ENCODE results near the gene ZDHHC14.
"Not testable (repeated sequence)": the region's sequence is repeated elsewhere in the genome, so short reads cannot be mapped to it uniquely, and the experiment has no call there.

The ZDHHC14 gene

GRCh38 chr6:157381631-157382621 is 936 bp downstream of the ZDHHC14 start:
- DNase-seq (ENCODE audit: low read depth in 2 of 2), result peak; percentile 30 to 66

DNA sequence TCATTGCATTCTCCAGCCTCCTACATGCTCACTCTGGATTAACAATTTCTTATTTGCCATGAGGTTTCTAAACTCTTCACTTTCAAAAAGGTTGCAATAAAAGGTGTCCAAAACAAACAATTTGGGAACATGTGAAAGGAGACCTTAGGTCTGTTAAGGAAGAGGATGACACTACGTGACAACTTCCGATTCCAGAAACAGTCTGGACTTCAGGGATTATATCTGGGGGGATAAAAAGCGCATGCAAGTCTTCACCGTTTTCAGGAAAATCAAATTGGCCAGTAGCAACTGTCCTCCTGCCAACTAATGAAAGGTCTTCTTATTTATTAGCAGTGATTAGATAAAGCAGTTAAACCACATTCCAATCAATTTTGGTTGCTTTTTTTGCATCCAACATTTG is 1.8 kb downstream of the ZDHHC14 start:
- no peak for DNase-seq (ENCODE audit: low read depth in 2 of 2)

- DNase-seq (ENCODE audit: low read depth in 2 of 2), result no peak
These were observed 2.5 kb downstream of the ZDHHC14 start for GRCh38 chr6:157383471-157383870.

- not testable (repeated sequence) for DNase-seq (ENCODE audit: low read depth in 2 of 2)
These were observed 4.0 kb downstream of the ZDHHC14 start for GRCh38 chr6:157384962-157385361.

DNA sequence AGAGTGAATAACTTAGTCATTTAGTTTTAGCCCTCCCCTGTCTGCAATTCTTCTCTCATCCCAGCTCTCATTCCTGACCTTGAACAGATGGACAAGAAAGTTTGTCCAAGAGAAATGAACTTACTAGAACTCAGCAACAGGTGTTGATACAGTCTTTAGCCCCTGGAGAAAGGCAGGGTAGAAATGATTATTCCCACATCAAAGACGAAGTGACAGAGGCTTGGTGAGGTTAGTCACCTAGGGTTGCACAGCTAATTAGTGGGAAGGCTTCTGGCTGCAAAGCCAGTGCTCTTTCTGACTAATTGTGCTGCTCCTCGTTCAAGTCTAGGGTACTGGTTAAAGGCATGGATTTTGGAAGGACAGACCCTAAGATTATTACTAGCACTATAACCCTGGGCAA is 4.5 kb downstream of the ZDHHC14 start:
- no peak for DNase-seq (ENCODE audit: low read depth in 2 of 2)

- DNase-seq (ENCODE audit: low read depth in 2 of 2), result no peak
These were observed 5.0 kb downstream of the ZDHHC14 start for GRCh38 chr6:157386023-157386422.

DNA sequence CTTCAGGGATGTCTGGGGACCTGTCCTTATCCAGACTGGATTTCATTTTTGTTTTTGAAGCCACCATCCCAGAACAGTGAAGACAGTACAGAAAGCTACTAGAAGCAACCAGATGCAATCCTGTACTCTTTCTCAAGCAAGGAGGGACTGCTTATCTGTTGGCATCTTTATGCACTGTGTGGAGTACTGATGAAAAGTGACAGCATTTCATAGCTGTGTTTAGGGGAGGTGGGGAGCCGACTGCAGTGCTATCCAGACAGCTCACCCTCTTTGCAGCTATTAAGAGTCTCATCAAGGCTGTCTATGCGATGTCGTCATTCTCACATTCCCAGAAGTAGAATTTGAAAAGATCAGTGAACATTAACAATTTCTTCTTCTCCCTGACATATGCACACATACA is 5.5 kb downstream of the ZDHHC14 start:
- no peak for DNase-seq (ENCODE audit: low read depth in 2 of 2)

GRCh38 chr6:157388924-157389323 is 7.9 kb downstream of the ZDHHC14 start:
- no peak for DNase-seq (ENCODE audit: low read depth in 2 of 2)

GRCh38 chr6:157390273-157391060 is 9.5 kb downstream of the ZDHHC14 start:
- no peak for DNase-seq (ENCODE audit: low read depth in 2 of 2)

- no peak for DNase-seq (ENCODE audit: low read depth in 2 of 2)
These were observed 12.1 kb downstream of the ZDHHC14 start for GRCh38 chr6:157392927-157393668.

GRCh38 chr6:157393669-157394327 is 12.8 kb downstream of the ZDHHC14 start:
- DNase-seq (ENCODE audit: low read depth in 2 of 2), result no peak

- DNase-seq (ENCODE audit: low read depth in 2 of 2), result not testable (repeated sequence)
These were observed 14.2 kb downstream of the ZDHHC14 start for GRCh38 chr6:157395199-157395598.

GRCh38 chr6:157396026-157396425 is 15.0 kb downstream of the ZDHHC14 start:
- DNase-seq (ENCODE audit: low read depth in 2 of 2), result no peak

DNA sequence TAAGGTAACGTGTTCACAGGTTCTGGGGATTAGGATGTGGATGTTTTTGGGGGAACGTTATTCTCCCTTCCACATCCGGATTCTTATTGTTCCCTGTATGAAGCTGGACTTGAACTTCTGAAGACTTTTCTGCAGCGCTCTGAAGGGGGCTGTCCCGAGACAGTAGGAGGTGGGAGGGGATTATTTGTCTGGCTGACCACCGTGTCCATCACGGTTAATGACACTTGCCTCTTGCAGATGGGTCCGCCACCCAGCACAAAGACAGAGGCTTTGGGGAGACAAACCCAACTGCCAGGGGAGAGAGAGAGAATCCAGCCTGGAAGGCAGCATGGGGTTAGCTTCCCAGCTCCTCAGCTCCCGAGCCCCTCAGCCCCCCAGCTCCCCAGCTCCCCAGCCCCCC is 16.7 kb downstream of the ZDHHC14 start:
- no peak for DNase-seq (ENCODE audit: low read depth in 2 of 2)

DNA sequence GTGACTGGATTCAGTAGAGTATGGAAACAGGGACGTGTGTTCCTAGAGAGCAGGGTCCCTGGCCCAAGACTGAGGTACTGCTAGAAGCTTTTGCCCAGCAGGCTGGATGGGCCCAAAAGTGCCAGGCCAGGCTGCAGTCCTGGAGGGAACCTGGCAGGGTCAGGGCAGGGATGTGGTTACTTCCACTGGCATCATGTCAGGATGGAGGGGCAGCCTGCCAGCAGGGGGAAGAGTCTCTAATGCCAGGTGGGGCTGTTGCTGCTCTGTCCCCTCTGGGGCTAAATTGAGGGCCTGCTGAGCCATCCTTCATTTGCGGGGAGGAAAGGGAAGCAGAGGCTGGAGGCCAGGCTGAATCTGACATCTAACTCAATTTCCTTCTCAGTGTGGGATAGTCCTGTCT is 17.2 kb downstream of the ZDHHC14 start:
- no peak for DNase-seq (ENCODE audit: low read depth in 2 of 2)

GRCh38 chr6:157400676-157401075 is 19.7 kb downstream of the ZDHHC14 start:
- no peak for DNase-seq (ENCODE audit: low read depth in 2 of 2)

DNA sequence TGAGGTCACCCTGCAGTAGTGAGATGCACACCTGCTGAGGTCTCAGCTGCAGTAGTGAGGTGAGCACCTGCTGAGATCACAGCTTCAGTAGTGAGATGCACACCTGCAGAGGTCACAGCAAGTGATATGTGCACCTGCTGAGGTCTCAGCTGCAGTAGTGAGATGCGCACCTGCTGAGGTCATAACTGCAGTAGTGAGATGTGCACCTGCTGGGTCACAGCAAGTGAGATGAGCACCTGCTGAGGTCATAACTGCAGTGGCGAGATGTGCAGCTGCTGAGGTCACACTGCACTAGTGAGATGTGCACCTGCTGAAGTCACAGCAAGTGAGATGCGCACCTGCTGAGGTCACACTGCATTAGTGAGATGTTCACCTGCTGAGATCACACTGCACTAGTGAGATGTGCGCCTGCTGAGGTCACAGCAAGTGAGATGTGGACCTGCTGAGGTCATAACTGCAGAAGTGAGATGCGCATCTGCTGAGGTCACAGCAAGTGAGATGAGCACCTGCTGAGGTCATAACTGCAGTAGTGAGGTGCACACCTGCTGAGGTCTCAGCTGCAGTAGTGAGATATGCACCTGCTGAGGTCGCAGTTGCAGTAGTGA is 20.8 kb downstream of the ZDHHC14 start:
- DNase-seq (ENCODE audit: low read depth in 2 of 2), result no peak

GRCh38 chr6:157402996-157403685 is 22.2 kb downstream of the ZDHHC14 start:
- DNase-seq (ENCODE audit: low read depth in 2 of 2), result no peak

- DNase-seq (ENCODE audit: low read depth in 2 of 2), result no peak
These were observed 22.7 kb downstream of the ZDHHC14 start for GRCh38 chr6:157403686-157404051.

- DNase-seq (ENCODE audit: low read depth in 2 of 2), result no peak
These were observed 25.0 kb downstream of the ZDHHC14 start for GRCh38 chr6:157405986-157406385.

Data from stimulated activated CD8-positive, alpha-beta memory T cell treated with anti-CD3 and anti-CD28 coated beads, Interleukin-7, amount 100 ng/mL, for 4 hours (primary cell).